C4-2B (cell line): ENCODE data around the gene THAP3.

Experiments
- H3K27ac ChIP-seq: fragments of 450-650 bp; 2 replicates; pipeline ENCODE4 v1.5.1; 2017
- CTCF ChIP-seq: fragments of 450-650 bp; conservative IDR thresholded peaks from 2 replicates; pipeline ENCODE4 v1.5.1; 2017; ENCODE audit warnings: mild to moderate bottlenecking
- ZFX ChIP-seq: fragments of 450-650 bp; IDR thresholded peaks from 2 replicates; pipeline ENCODE4 v1.6.1; 2017

THAP3 gene

GRCh38 chr1:6666696-6667095, 42.0 kb downstream of the THAP3 start:
- H3K27ac ChIP-seq, result no peak overlapping the region
- TF ChIP-seq ZFX (no peak), CTCF (no peak)

DNA sequence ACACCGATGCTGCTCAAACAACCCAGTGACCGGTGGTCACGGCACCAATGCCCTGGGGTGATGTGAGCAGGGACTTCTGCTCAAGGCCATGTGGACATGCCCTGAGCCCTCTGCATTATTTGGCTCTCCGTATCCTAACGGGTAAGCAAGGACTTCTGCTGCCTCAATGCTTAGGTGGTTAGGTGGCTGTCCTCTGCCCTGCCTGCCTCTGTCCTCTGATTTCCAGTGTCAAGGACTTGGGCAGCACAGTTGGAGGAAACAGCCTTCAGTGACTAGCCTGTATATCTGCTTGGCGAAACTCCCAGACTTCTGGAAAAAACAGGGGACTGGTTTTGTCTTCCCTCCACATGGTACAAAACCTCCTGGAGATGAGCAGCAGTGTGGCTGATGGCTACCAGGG, 42.5 kb downstream of the THAP3 start:
- H3K27ac ChIP-seq, result no peak overlapping the region
- TF ChIP-seq CTCF (no peak), ZFX (no peak)

GRCh38 chr1:6668503-6668902, 43.8 kb downstream of the THAP3 start:
- no peak for TF ChIP-seq ZFX
- H3K27ac ChIP-seq, result no peak overlapping the region

GRCh38 chr1:6672558-6672957, 47.9 kb downstream of the THAP3 start:
- no peak overlapping the region for H3K27ac ChIP-seq
- TF ChIP-seq ZFX (no peak), CTCF (no peak)

DNA sequence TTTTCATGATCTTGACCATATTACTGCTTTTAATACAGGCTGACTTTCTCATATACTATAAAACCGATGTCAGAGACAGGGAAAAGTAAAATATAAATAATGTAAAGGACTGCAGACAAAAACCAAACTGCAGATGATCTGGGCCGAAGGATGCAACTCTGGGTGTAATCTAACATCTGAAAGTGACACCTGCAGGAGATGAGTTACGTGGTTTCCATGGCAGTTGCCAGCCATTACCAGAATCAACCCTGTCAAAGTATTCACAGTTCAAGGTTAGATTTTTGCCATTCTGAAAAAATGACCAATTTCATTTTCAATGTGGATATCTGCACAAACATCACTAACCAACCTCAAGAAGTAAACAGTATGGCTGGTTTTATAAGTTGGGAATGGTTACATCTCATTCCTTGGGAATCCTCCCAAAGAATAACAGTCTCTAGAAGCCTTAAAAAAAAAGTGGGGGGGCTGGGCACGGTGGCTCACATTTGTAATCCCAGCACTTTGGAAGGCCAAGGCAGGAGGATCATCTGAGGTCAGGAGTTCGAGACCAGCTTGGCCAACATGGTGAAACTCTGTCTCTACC, 49.2 kb downstream of the THAP3 start:
- no peak overlapping the region for H3K27ac ChIP-seq
- no peak for TF ChIP-seq CTCF
- TF ChIP-seq ZFX, result no peak

DNA sequence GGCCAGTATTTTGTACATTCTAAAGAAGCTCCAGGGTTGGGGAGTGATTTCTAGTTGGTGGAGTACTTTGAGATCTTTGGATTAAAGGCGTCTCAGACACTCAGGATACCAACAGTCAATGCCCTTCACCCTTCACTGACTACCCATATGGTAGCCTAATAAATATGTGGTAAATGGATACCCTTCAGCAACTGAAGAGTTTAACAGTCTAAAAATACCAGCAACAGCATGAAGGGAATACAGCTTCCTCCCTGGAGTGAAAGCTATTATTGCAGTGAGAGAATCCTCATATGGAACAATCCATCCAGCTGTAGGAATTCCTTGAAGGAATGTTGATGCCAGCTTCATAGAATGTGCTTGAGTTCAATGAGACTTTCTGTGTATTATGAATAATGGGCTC, 50.1 kb downstream of the THAP3 start:
- TF ChIP-seq ZFX (no peak), CTCF (no peak)
- H3K27ac ChIP-seq, result no peak overlapping the region

DNA sequence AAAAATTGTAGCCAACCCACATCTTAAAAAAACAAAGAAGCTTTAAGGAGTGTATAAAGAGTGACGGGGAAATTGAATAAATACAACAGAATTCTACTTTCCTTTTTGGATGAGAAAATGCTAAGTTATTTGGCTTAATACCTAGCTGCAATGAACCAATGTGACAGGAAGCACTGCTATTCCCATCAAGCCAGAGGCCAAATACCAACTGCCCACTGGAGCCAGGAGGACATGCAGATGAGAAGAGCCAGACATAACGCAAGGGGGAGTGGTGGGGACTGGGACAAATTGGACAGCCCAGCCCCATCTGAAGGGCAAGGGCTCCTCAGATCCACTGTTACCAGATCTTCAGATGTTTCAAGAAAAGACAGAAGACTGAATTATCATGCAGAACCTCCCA, 51.3 kb downstream of the THAP3 start:
- H3K27ac ChIP-seq, result no peak overlapping the region
- TF ChIP-seq ZFX, result no peak
- TF ChIP-seq CTCF, result no peak
